Spleen (tissue), 11 donors: ENCODE results near the gene STXBP6. TPM values are rescaled to one million over a fixed set of nuclear protein-coding genes. Genes with fewer than 3 reads are reported as not detected.

Experiments used
- DNase-seq: peaks from one replicate; pipeline ENCODE4 v3.0.0-alpha.2; 2020
- H3K27ac ChIP-seq, 8 donors: fragments of 200-600 bp; sonication (generic) in 7 of 8; 1 replicate in 4 of 8; 2 replicates in 4 of 8; pipeline versions ENCODE4 v1.5.0 to v1.8.0; 2016 to 2021; ENCODE audit warnings: inconsistent platforms in 4 of 8, mild to moderate bottlenecking in 4 of 8, moderate library complexity in 1 of 8
- H3K27me3 ChIP-seq, 7 donors: fragments of 200-600 bp; sonication (generic) in 6 of 7; replicated peaks in 1 of 7; 1 replicate in 4 of 7; 2 replicates in 3 of 7; pipeline versions ENCODE4 v1.5.0 to v1.8.0; 2016 to 2021; ENCODE audit warnings: inconsistent platforms in 3 of 7, mild to moderate bottlenecking in 1 of 7
- H3K36me3 ChIP-seq, 6 donors: fragments of 200-600 bp; sonication (generic) in 5 of 6; 1 replicate in 4 of 6; 2 replicates in 2 of 6; pipeline versions ENCODE4 v1.5.0 to v1.8.0; 2016 to 2021; ENCODE audit warnings: inconsistent platforms in 2 of 6
- H3K4me1 ChIP-seq, 6 donors: fragments of 200-600 bp; sonication (generic) in 5 of 6; 1 replicate in 3 of 6; 2 replicates in 3 of 6; pipeline versions ENCODE4 v1.5.0 to v1.8.0; 2016 to 2021; ENCODE audit warnings: inconsistent platforms in 3 of 6
- H3K4me3 ChIP-seq, 8 donors: fragments of 200-600 bp; sonication (generic) in 7 of 8; 1 replicate in 4 of 8; 2 replicates in 4 of 8; pipeline versions ENCODE4 v1.5.0 to v1.8.0; 2016 to 2021; ENCODE audit warnings: inconsistent platforms in 4 of 8, mild to moderate bottlenecking in 4 of 8, moderate library complexity in 2 of 8
- H3K9me3 ChIP-seq, 8 donors: fragments of 200-600 bp; sonication (generic) in 7 of 8; 1 replicate in 4 of 8; 2 replicates in 4 of 8; pipeline versions ENCODE4 v1.5.0 to v1.8.0; 2016 to 2021; ENCODE audit warnings: inconsistent platforms in 4 of 8
- POLR2A ChIP-seq, 3 donors: fragments of 450-650 bp; IDR thresholded peaks; one replicate each; pipeline ENCODE4 v1.5.1; 2017; ENCODE audit warnings: antibody characterized with exemption in 3 of 3, mild to moderate bottlenecking in 1 of 3
- POLR2AphosphoS5 ChIP-seq, 3 donors: sonication (generic); formaldehyde crosslinking; IDR thresholded peaks; one replicate each; pipeline ENCODE4 v1.5.1; 2017; ENCODE audit warnings: antibody characterized with exemption in 3 of 3
- WGBS, 5 donors: extraction: QIAGEN DNeasy Blood & Tissue Kit in 3 of 5; methylation state at CpG; one replicate each; pipeline versions ENCODE4 v1.1.5 to v1.1.7; 2013 to 2018; 5-methylcytosine and 5-hydroxymethylcytosine counted together
- intact Hi-C: fragments of 100-400 bp; cut with DNase I; formaldehyde crosslinking; loops from one replicate; pipeline ENCODE4 v1.15.0; 2023; ENCODE audit warnings: low total_unique reads
- polyA plus RNA-seq, 3 donors: library from polyadenylated mRNA; stranded (reverse); fragments of 200-250 nt; gene quantifications; one replicate each; pipeline ENCODE4 v1.2.1, GENCODE V29; 2013
- total RNA-seq, 7 donors: library from RNA; depleted of rRNA in 3 of 7; stranded (reverse); fragments of >200 nt in 3 of 7; fragmentation: NEBNext Ultra II Directional in 4 of 7; extraction: Animal tissue kit (Norgen Biotek cat#: 25700) in 4 of 7; gene quantifications; one replicate each; pipeline versions ENCODE4 v1.1.0 to v1.2.1, GENCODE V29; 2016 to 2021
- TF ChIP-seq, protein P1 (sequence below), 11 experiments: fragments of 200-600 bp in 7 of 11; fragments of 450-650 bp in 4 of 11; sonication (generic) in 4 of 11; IDR thresholded peaks in 8 of 11; conservative IDR thresholded peaks in 3 of 11; 1 replicate in 7 of 11; 2 replicates in 4 of 11; pipeline versions ENCODE4 v1.4.0 to v1.8.0; 2016 to 2021; ENCODE audit warnings: antibody characterized with exemption in 11 of 11, inconsistent platforms in 4 of 11, mild to moderate bottlenecking in 1 of 11
- donor health status: healthy with polysubstance abuse.
- donor health status: DM: no; HTN: no; CAD: no; lungs with moderate emphysema.
- donor health status: DM: no; HTN: no; CAD: no.
- donor health status: Bipolar disorder and iron deficiency.
- donor health status: healthy.
- donor health status: DM: no; HTN: no; CAD: no.
- donor health status: DM: yes; HTN: yes; CAD: no.

STXBP6 gene
- total and polyA plus RNA-seq, 10 donors: 0.76 to 1.4 (median 0.87) TPM

GRCh38 chr14:24908592-24909236, 141.2 kb downstream of the STXBP6 start:
- no peak for DNase-seq
- peaks cover 0 to 9% (median 0%) of the 10 kb centered on the region in 6 donors for H3K4me1 ChIP-seq
- H3K9me3 ChIP-seq: no peaks in the 10 kb centered on the region
- H3K27me3 ChIP-seq: no peaks in the 10 kb centered on the region
- no peaks in the 10 kb centered on the region for H3K36me3 ChIP-seq
- H3K4me3 ChIP-seq: no peak overlapping the region
- no peak overlapping the region for H3K27ac ChIP-seq
- intact Hi-C loops: no loop called here
- 74 to 88% (median 81%) methylated on average over 4 of the region's 4 CpGs for WGBS, 5 donors
- TF ChIP-seq POLR2A (IDR thresholded peaks at IDR 0.05) (no peak), POLR2AphosphoS5 (IDR thresholded peaks at IDR 0.05) (no peak)
- TF ChIP-seq, protein P1, sequence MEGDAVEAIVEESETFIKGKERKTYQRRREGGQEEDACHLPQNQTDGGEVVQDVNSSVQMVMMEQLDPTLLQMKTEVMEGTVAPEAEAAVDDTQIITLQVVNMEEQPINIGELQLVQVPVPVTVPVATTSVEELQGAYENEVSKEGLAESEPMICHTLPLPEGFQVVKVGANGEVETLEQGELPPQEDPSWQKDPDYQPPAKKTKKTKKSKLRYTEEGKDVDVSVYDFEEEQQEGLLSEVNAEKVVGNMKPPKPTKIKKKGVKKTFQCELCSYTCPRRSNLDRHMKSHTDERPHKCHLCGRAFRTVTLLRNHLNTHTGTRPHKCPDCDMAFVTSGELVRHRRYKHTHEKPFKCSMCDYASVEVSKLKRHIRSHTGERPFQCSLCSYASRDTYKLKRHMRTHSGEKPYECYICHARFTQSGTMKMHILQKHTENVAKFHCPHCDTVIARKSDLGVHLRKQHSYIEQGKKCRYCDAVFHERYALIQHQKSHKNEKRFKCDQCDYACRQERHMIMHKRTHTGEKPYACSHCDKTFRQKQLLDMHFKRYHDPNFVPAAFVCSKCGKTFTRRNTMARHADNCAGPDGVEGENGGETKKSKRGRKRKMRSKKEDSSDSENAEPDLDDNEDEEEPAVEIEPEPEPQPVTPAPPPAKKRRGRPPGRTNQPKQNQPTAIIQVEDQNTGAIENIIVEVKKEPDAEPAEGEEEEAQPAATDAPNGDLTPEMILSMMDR (IDR thresholded peaks at IDR 0.05 in 8 of 11, conservative IDR thresholded peaks at IDR 0.05 in 3 of 11): no peak

- intact Hi-C loops: no loop called here
These were observed 145.4 kb downstream of the STXBP6 start for GRCh38 chr14:24904533-24904932.

GRCh38 chr14:24903337-24903736, 146.6 kb downstream of the STXBP6 start:
- intact Hi-C loops: no loop called here
- TF ChIP-seq POLR2A (IDR thresholded peaks at IDR 0.05) (no peak), POLR2AphosphoS5 (IDR thresholded peaks at IDR 0.05) (no peak)
- TF ChIP-seq, protein P1 (IDR thresholded peaks at IDR 0.05 in 8 of 11, conservative IDR thresholded peaks at IDR 0.05 in 3 of 11): no peak
- no peak overlapping the region for H3K27ac ChIP-seq
- peaks cover 0 to 5% (median 0%) of the 10 kb centered on the region in 7 donors for H3K27me3 ChIP-seq
- DNase-seq: no peak
- no peaks in the 10 kb centered on the region for H3K36me3 ChIP-seq
- H3K4me1 ChIP-seq: no peaks in the 10 kb centered on the region
- H3K9me3 ChIP-seq: no peaks in the 10 kb centered on the region
- no peak overlapping the region for H3K4me3 ChIP-seq

More at GRCh38 chr14:24904533-24904932, 145.4 kb downstream of the STXBP6 start:
- no peaks in the 10 kb centered on the region for H3K36me3 ChIP-seq
- H3K9me3 ChIP-seq: no peaks in the 10 kb centered on the region
- TF ChIP-seq, protein P1 (IDR thresholded peaks at IDR 0.05 in 8 of 11, conservative IDR thresholded peaks at IDR 0.05 in 3 of 11): no peak
- TF ChIP-seq POLR2A (IDR thresholded peaks at IDR 0.05): no peak
- no peak for TF ChIP-seq POLR2AphosphoS5 (IDR thresholded peaks at IDR 0.05)
- no peak for DNase-seq
- H3K27me3 ChIP-seq: no peaks in the 10 kb centered on the region
- no peak overlapping the region for H3K4me3 ChIP-seq
- 91 to 98% (median 95%) methylated on average over 2 of the region's 2 CpGs for WGBS, 5 donors
- no peaks in the 10 kb centered on the region for H3K4me1 ChIP-seq
- no peak overlapping the region for H3K27ac ChIP-seq

DNA sequence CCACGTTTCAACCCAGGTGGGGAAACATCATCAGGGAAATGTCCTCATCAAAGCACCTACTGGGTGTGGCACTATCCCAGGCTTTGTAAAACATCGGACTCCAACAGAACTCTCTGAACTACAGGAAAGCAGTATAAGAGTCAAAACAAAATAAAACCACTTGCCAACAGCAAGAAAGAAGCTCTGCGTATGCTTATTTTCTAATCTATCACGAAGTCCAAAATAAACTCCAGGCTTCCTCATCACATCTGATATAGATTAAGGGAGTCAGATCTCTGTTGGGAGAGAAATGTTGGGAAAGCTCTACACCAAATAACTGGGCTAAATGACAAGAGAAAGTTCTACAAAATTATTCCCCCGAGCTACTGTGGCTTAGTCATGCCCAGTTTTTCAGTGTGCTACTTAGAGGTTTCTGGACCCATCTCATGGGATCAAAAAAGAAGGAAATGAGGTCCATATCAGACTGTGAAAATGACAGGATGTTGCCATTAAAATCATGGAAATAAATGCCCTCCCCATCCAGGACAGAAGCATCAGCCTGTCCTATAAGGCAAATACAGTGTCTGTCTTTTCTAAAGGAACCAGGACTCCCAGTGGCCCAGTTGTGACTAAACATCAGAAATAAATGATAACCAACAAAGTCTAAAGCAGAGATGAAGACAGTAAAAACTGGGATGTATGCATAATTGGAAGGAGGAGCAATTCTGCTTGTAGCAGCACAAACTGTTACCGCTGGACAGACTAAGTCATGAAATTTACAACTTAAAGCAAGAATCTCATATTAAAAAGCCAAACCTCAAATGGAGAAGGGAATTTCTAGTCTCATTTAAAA, 149.5 kb downstream of the STXBP6 start:
- Histone ChIP-seq H3K36me3 (no peaks in the 10 kb centered on the region), H3K27ac (no peak overlapping the region), H3K4me3 (no peak overlapping the region), H3K27me3 (peaks cover 0 to 5% (median 0%) of the 10 kb centered on the region in 7 donors), H3K9me3 (no peaks in the 10 kb centered on the region), H3K4me1 (no peaks in the 10 kb centered on the region)
- DNase-seq: no peak
- TF ChIP-seq POLR2AphosphoS5 (IDR thresholded peaks at IDR 0.05) (no peak), POLR2A (IDR thresholded peaks at IDR 0.05) (no peak)
- TF ChIP-seq, protein P1 (IDR thresholded peaks at IDR 0.05 in 8 of 11, conservative IDR thresholded peaks at IDR 0.05 in 3 of 11): no peak
- intact Hi-C loops: no loop called here
- 68 to 83% (median 80%) methylated on average over 6 of the region's 6 CpGs for WGBS, 5 donors
